GM21528 (cell line): ENCODE results near the gene BRAT1.

ENCODE experiments used
- ATAC-seq: cut with Tn5 transposase; IDR thresholded peaks from one replicate; pipeline ENCODE4 v1.9.1; 2021; ENCODE audit warnings: mild to moderate bottlenecking, moderate library complexity; ENCODE audit not compliant: unreplicated experiment, low FRiP score

Gene BRAT1

DNA sequence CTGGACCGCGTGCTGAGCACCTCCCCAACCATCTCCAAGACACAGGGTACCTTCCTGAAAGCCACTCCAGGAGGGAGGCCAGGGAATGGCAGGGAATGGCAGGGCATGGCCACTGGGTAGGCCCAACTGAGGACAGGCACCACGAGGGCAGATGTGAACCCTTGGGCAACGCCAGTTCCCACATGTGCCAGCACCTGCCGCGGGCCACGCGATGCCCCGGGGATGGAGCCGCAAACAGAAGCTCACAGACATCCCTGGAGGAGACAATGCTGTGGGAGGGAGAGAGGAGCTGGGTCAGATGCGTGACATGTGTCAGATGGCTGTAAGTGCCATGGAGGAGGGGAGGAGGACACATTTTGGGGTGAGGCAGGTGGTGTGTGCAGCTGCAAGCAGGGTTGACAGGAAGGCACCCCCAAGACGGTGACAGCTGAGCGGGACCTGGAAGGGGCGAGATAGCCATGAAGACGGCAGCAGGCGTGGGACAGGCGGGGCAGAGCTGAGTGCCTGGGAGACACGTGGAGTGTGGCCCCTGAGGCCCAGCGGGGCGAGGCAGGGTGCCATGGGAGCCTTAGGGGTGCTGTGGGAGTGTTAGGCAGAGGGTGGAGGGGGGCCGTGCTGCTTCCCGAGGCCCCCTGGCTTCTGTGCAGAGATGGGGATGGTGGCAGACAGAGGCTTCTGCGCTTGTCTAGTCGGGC is 31.1 kb upstream of the BRAT1 start:
- no peak for ATAC-seq

GRCh38 chr7:2585446-2585845 is 30.1 kb upstream of the BRAT1 start:
- no peak for ATAC-seq

DNA sequence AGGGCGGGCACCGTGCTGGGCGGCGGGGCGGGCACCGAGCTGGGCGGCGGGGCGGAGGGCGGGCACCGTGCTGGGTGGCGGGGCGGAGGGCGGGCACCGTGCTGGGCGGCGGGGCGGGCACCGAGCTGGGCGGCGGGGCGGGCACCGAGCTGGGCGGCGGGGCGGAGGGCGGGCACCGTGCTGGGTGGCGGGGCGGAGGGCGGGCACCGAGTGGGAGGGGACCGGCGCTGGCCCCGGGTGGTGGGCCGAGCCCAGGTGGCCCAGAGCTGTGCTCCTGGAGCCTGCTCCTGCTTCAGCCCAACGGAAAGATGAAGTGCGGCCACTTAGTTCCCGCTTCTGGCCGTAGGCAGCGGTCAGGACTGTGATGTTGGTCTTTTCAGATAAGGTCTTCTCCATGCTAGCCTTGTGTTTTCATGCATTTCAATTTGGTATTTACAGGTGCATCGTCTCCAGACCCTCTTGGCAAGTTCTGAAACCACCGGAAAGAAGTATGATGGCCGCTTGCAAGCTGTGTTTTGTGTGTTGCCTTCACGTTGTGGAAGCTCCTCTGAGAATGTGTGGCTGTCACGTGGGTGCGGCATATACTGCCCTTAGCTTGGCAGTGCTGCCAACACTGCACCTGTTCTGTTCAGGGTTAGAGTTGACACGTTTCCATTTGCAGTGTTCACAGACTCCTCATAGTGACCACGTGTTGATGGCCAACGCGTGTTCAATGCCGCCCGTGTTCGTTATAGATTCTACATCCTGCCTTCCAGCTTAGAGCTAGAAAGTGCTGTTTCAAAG is 28.7 kb upstream of the BRAT1 start:
- ATAC-seq = no peak

DNA sequence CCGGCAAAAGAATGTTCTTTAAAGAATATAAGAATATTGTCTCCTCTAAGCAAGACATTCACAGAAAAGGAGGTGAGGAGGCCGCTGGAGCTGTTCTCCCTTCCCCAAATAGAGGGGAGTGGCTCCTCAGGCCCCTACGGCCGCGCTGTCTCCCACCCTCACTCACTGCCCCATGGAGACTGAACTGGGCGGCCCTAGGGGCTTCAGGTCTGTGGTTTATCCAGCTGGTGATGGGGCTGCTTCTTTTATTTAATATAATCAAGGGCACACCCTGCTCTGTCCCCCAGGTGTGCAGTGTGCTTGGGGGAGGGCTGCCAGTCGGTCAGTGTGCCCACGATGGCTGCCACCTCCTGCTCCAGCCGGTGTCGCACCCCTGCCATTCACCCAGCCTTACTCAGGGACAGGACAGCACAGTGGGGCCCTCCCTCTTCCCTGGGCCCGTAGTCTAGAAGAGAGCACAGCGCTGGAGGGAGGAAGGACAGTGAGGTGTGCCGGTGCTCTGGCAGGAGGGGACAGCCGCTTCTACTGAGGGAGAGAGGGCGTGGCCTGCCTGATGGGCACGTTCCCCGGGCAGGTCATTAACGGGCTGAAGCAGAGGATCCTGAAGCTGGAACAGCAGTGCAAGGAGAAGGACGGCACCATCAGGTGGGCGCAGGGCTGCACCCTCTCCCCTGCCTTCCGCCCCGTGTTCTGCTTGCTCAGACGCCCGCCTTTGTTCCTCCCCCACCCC is 26.8 kb upstream of the BRAT1 start:
- no peak for ATAC-seq

DNA sequence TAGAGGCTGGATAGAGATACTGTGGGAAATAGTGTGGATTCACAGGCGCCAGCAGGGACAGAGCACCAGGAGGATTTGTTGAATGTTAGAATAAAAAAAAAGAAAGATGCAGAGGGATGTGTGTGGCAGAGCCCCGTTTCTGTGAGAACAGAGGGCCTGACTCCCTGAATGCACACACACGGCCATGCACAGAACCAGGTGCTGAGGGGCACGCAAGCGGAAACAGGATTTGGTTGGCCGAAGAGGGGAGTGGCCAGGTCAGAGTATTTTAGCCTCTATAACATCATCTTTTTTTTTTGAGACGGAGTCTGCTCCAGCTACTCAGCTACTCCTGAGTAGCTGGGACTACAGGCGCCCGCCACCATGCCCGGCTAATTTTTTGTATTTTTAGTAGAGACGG is 25.3 kb upstream of the BRAT1 start:
- no peak for ATAC-seq

DNA sequence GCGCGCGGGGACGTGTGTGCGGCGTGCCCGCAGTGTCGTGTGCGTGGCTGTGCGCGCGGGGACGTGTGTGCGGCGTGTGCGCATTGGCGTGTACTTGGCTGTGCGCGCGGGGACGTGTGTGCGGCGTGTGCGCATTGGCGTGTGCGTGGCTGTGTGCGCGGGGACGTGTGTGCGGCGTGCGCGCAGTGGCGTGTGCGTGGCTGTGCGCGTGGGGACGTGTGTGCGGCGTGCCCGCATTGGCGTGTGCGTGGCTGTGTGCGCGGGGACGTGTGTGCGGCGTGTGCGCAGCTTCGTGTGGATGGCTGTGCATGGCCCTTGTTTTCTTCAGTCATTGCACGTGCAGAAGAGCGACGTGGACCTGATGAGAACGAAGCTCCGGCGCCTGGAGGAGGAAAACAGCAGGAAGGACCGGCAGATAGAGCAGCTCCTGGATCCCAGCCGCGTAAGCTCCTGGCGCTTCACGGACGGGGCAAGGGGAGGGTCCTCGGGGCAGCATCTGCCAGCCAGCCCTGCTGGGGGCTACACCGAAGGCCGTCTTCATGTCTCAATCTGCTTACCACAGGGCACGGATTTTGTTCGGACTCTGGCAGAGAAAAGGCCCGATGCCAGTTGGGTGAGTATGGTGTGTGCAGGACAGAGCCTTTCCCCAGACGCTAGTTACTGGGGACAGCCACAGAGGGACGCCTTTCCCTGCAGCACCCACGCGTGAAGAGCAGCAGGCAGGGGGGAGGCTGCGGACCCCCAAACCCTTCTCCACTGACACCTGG is 22.8 kb upstream of the BRAT1 start:
- no peak for ATAC-seq

DNA sequence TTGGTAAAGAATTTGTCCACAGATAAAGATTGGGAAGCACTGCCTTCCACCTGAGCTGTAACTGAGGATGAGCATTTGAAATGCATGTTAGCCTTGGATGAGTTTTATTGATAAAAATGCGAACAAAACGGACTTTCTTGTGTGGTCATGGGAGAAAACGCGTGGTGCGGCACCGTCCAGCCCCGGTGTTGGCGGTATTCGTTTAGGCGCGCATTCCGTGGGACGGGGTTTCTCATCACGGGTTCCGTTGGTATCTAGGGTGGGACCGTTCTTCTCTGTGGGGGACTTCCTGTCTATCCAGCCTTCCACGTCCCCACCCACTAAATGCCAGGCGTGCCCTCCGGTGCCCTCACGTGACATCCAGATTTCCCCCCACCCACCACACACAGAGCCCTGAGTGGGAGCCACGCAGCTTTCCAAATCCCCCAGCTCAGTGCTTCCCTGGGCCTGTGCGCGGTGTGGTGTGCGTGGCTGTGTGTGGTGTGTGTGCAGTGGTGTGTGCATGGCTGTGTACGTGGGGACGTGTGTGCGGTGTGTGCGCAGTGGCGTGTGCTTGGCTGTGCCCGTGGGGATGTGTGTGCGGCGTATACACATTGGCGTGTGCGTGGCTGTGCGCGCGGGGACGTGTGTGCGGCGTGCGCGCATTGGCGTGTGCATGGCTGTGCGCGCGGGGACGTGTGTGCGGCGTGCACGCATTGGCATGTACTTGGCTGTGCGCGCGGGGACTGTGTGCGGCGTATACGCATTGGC is 21.6 kb upstream of the BRAT1 start:
- ATAC-seq = no peak

DNA sequence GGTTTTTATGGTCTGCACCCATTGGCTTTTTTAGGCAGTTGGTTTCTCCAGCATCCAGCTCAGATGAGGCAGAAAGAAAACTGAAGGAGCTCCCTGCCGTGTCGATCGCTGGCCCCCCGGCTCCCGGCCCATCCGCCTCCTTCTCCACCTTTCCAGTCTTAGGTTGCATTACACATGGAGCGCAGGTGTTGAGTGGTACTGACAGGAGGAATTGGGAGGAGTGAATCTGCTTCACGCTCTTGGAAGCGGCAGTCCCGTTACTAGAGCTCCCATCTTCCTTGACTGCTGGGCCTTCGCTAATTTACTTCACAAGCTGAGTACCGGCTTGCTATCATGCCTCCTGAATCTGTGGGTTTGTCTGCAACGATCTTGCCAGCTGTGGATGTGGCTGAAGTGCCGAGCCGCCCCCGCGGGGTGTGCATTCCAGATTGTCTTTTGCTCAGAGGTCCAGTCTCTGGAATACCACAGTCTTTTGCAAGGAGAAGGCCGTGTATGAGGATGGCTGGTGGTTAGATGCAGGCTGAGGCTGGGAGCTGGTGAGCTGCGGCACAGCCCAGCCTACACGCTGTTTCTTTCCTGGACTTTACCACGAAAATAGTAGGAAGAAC is 20.5 kb upstream of the BRAT1 start:
- ATAC-seq = no peak

GRCh38 chr7:2575046-2575732 is 19.9 kb upstream of the BRAT1 start:
- ATAC-seq = no peak

- ATAC-seq = no peak
Measured at GRCh38 chr7:2573761-2574160, 18.4 kb upstream of the BRAT1 start.

DNA sequence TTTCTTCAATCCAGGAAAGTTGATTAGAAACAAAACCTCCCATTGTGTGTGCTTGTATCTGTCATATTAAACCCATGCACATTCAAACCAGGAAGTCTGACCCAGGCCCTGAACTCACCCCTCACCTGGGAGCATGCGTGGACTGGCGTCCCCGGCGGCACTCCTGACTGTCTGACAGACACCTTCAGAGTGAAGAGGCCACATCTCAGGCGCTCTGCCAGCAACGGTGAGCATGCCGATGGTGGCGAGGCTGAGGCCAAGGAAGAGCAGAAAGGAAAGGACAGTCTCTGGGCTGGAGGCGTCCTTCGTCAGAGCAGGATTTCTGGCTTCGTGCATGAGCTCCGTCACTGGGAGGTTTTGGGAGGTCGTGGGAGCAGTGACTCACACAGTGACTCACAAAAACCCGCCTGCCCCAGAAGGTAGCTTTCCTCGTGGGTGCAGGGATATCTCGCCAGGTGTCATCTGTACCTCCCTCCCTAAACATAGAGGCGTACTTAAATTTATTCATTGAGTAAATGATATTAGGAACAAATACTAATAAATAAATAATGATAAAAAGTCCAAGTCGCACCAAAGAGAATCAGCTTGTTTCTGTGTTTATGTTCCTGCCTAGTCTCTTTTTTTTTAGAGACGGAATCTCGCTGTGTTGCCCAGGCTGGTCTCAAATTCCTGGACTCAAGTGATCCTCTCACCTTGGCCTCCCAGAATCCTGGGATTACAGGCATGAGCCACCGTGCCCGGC is 16.9 kb upstream of the BRAT1 start:
- ATAC-seq = no peak

DNA sequence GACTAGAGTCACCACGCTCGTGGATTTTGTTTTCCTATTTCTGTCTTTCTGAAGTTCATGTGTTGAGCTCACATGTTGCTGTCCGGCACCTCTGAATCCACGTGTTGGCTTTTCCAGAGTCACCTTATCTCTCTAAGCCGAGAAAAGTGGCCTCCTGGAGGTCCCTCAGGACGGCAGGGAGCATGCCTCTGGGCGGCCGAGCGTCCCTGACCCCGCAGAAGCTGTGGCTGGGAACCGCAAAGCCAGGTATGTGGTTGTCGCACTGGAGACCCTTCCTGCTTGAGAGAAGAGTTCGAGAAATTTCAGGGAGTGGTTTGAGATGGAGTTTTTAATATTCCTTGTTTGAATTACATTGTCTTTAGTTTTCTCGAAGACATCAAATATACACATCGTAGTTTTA is 16.1 kb upstream of the BRAT1 start:
- ATAC-seq = no peak

DNA sequence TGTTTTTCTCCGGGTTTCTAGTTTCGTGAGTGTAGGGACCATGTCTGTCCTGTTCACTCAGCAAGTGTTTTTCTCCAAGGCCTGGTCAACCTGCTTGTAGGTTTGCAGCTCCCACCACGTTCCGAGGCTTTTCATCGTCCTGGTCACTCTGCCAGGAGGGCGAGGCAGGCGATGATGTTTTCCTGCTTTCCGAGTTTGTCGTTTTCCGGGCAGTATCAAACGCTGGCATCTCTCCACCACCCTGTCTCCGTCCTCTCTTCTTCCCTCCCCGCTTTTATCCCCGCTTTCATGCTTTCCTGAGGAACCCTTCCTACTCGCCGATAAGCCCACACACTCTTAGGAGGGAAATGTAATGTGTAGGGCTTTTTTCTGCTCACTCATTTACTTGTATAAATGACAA is 14.7 kb upstream of the BRAT1 start:
- ATAC-seq = no peak

DNA sequence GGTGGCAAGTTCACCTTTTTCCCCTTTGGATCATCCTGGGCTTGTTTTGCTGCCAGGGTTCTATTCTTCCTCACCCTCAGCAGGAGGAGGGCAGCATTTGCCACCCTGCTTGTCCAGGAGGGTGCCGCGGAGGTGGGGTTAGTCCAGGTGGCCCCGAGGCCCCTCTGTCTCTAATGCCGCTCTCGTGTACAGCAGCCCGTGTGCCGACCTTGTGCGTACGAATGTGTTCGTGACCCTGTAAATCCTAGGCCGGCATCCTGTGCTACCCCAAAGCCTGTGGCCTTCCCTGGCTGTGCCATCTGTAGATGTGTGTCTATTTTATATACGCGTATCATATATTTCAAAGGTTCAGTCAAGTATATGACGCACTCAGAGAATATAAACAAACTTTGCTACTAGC is 14.1 kb upstream of the BRAT1 start:
- ATAC-seq = no peak

DNA sequence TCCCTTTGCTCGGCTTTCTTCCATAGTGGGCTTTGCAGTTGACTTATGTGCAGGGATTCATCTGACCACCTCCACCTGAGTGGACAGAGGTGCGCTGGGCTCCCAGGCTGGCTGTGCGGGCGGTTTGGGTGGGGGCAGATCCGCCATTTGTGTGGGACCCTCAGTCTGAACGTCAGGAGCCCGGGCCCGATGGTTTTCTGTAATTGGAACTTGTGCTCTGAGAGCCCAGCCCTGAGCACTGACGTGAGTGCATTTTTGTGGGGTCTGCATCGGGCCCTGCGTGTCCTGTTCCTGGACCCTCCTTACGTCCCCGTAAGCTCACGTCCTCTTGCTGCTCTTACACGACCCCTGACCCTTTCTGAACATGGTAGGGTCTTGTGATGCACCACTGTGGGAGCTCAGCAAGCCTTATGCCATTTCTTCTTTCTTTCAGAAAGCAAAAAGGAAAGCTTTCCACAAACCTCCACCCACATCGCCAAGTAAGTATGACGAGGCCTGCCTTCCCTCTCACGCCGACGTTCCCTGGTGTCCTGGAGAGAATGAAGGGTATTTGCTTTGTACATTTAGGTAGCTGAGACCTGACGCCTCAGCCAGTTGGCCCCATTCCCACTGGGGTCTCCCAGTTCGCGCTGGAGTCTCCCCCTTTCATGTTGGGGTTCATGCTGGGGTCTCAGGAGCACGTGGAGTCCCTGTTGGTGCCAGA is 13.3 kb upstream of the BRAT1 start:
- ATAC-seq = no peak

GRCh38 chr7:2567679-2568278 is 12.5 kb upstream of the BRAT1 start:
- no peak for ATAC-seq

GRCh38 chr7:2566890-2567678 is 11.8 kb upstream of the BRAT1 start:
- ATAC-seq = peak; percentile 73
